GM12874 (cell line): ENCODE measurements around the gene UBA7.

Experiments
- TF ChIP-seq, protein P1 (sequence below): IDR thresholded peaks from 2 replicates; pipeline ENCODE4 v1.5.1; 2011; ENCODE audit warnings: low read depth, mild to moderate bottlenecking, control low read depth, low read length, moderate library complexity; ENCODE audit not compliant: insufficient read depth

UBA7 gene

DNA sequence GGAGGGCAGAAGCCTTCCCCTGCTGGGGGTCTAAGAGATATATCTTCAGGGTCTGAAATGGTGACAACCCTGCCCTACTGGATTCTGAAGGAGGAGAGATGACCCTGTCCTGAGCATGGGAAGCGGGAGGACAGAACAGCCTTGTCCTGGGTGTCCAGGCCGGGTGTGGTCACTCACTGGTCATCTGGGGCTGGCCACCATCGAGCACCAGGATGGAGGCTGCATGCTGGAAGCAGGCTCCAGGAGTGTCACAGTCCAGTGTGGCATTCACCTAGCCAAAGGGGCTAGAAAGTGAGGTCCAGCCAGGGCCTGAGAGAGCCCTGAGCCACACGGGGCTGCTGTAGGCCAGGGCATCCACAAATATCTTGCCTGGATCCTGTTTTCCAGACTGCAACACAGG is 19.3 kb downstream of the UBA7 start:
- TF ChIP-seq, protein P1, sequence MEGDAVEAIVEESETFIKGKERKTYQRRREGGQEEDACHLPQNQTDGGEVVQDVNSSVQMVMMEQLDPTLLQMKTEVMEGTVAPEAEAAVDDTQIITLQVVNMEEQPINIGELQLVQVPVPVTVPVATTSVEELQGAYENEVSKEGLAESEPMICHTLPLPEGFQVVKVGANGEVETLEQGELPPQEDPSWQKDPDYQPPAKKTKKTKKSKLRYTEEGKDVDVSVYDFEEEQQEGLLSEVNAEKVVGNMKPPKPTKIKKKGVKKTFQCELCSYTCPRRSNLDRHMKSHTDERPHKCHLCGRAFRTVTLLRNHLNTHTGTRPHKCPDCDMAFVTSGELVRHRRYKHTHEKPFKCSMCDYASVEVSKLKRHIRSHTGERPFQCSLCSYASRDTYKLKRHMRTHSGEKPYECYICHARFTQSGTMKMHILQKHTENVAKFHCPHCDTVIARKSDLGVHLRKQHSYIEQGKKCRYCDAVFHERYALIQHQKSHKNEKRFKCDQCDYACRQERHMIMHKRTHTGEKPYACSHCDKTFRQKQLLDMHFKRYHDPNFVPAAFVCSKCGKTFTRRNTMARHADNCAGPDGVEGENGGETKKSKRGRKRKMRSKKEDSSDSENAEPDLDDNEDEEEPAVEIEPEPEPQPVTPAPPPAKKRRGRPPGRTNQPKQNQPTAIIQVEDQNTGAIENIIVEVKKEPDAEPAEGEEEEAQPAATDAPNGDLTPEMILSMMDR: no peak

DNA sequence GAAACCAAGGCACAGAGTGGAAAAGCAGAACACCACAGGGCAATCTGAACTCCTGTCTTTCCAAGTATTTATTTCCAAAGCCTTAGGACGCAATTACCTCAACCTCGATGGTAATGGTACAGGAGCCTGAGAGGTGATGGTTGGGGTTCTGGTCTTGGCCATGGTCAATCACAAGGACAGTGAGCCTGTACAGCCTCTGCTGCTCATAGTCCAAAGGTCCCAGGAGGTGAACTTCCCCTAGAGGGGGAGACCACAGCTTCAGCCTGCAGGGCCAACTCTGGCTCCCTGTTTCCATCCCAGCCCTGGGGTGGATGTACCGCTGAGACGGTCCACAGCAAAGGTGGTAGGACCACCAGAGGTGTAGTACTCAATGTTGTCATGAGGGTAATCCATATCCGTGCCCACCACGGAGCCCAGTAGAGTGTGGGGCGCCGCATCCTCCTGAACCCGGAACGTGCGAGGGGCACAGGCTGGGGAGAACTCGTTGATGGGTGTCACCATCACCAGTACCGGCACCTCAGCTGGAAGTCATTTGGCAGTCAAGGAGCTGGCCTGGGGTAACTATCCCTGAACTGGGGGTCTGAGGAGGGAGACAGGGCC is 20.2 kb downstream of the UBA7 start:
- TF ChIP-seq, protein P1: no peak

DNA sequence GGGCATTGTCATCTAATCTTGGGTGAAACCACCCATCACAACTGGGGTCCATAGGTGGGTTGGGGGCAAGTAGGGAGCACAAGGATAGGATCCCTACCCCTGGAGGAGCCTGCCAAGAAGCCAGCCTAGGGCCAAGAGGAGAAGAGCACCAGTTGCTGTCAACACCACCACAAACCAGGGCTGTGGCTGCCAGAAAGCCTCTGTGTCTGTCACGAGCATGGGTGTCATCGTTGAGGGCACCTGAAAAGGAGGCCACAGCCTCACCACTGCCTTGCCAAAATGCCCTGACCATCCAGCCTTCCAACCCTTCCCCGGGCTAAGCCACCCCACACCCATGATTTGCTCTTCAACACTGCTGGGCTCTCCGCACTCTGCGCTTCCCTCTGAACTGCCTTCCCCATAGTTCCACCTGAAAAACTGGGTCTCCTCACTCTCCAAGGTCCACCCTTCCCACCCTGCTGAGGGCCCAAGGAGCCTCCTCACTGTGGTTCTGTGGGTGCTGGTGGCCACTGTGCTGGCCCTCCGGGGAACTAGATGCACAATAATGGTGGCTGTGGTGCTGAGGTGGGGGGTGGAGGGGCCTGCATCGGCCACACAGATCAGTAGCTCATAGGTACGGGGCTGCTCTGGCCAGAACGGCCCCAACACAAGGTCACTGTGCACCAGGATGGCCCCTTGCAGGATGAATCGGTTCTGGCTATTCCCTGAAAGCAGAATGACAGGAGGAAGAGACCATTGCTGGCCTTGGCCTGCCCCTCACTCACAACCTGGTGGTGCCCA is 21.2 kb downstream of the UBA7 start:
- TF ChIP-seq, protein P1: no peak

DNA sequence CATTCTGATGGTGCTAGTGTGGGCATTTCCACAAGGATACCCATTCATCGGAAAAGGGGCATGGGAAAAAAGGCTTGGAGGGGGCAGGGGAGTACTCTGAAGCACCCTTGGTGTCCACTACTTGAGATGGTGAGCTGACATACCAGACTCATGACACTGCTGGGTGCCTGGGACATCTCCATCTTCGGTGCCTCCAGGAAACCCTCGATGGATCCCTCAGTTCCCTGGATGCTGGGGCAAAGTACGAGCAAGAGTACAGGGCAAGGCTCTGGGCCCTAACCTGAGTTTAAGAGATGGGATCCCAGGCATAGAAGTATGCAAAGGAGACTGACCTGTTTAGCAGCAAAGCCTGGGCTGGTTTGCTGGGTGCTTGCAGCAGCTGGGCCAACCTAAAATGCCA is 22.2 kb downstream of the UBA7 start:
- TF ChIP-seq, protein P1: no peak

DNA sequence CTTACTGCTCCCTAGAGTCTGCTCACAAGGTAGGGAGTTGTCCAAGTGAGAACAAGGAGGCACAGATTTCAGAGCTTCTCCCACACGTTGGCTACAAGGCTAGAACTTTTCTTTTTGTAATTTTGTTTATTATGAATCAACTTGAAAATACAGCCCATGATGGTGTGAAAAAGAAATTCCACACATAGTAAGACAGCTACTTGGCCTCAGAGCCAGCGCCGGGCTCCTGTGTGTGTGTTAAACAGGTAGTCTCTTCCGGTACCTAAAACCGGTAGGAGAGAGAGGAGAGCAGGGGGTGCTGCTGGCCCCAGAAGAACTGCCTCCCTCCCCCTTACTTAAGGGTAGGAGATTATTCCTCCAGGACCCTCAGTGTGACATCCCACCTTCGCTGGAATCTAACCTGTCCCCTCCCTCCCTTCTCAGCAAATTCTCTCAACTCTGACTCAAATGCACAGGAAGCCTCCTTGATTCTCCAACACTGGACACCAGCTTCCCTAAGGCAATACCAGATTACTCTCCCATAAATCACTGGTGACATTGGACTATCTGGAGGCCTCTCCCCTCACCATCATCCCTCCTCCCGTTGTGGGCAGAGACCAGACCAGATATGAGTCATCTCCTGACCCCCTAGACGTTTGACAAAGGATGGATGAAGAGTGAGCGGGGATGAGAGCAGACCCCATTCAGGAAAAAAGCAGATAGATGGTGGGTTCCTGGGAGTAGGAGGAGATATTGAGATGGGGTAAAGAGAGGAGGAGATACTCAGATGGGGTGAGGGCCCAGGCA is 22.9 kb downstream of the UBA7 start:
- TF ChIP-seq, protein P1: no peak

DNA sequence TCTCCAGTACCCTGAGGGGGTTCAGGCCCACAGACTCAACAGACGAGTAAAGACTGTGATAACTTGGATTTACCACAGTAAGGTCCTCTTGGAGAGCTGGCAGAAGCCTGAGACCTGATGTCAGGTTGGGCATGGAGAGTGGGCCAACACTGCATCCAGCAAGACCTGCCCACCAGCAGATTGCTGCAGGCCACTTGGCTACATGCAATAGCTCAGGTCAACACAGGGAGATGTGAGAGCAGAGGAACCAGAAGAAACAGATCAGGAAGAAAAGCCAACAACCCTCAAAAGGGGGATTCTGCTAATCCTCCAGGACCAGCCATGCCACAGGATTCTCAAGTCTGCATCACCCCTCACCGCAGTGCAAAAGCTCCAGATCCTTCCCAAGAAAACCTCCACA is 25.7 kb downstream of the UBA7 start:
- TF ChIP-seq, protein P1: no peak

DNA sequence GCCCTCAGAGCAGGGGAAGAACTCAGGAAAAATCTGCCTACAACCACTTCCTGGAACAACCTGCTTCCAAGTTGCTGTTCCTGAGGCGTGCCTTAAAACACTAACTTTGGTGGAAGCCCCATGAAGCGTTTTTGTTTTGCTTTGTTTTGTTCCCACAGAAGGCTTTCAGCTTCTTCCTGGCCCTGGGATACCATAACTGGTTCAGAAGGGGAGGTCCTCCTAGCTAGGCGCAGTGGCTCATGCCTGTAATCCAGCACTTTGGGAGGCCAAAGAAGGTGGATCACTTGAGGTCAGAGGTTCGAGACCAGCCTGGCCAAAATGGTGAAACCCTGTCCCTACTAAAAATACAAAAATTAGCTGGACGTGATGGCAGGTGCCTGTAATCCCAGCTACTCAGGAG is 26.2 kb downstream of the UBA7 start:
- TF ChIP-seq, protein P1: no peak
